Psoas muscle (tissue), 8 donors: Measurements from ENCODE around the gene SH3RF1. TPM values are rescaled to one million over a fixed set of nuclear protein-coding genes. Genes with fewer than 3 reads are reported as not detected.

Experiments used
- ATAC-seq, 4 donors: fragments of 200-7000 bp; cut with Tn5 transposase; one replicate each; pipeline ENCODE4 v1.9.1; 2020; ENCODE audit warnings: moderate library complexity in 3 of 4, mild to moderate bottlenecking in 2 of 4
- DNase-seq, 2 donors: peaks; one replicate each; pipeline ENCODE4 v3.0.0-alpha.2; 2020
- H3K27ac ChIP-seq: fragments of 200-600 bp; one replicate; pipeline ENCODE4 v1.8.0; 2022
- H3K27me3 ChIP-seq, 3 donors: fragments of 200-600 bp in 1 of 3; one replicate each; pipeline versions ENCODE4 v1.6.1 to v1.8.0; 2013 to 2022; ENCODE audit warnings: low read length in 2 of 3, mild to moderate bottlenecking in 2 of 3, moderate library complexity in 1 of 3; ENCODE audit not compliant: insufficient read depth in 3 of 3
- H3K36me3 ChIP-seq, 2 donors: fragments of 200-600 bp in 1 of 2; one replicate each; pipeline versions ENCODE4 v1.6.1 to v1.8.0; 2013 to 2022; ENCODE audit warnings: low read depth in 1 of 2, mild to moderate bottlenecking in 1 of 2, moderate library complexity in 1 of 2; ENCODE audit not compliant: insufficient read depth in 1 of 2
- H3K4me1 ChIP-seq: fragments of 200-600 bp; one replicate; pipeline ENCODE4 v1.8.0; 2022
- H3K4me3 ChIP-seq: fragments of 200-600 bp; one replicate; pipeline ENCODE4 v1.8.0; 2022; ENCODE audit warnings: mild to moderate bottlenecking
- H3K9me3 ChIP-seq: fragments of 200-600 bp; one replicate; pipeline ENCODE4 v1.8.0; 2022
- WGBS, 3 donors: extraction: QIAGEN DNeasy Blood & Tissue Kit; methylation state at CpG; one replicate each; pipeline versions ENCODE4 v1.1.6 to v1.1.7; 2013; 5-methylcytosine and 5-hydroxymethylcytosine counted together
- intact Hi-C, 2 donors: fragments of 100-400 bp; cut with DNase I; formaldehyde crosslinking; loops; one replicate each; pipeline versions ENCODE4 v1.11.0 to v1.14.2; 2022
- polyA plus RNA-seq, 3 donors: library from polyadenylated mRNA; stranded (reverse); fragments of 200-250 nt; gene quantifications; one replicate each; pipeline ENCODE4 v1.2.3, GENCODE V29; 2013
- total RNA-seq, 4 donors: library from RNA; stranded (reverse); fragmentation: NEBNext Ultra II Directional in 2 of 4; extraction: Animal tissue kit (Norgen Biotek cat#: 25700) in 2 of 4; gene quantifications; one replicate each; pipeline versions ENCODE4 v1.2.1 to v1.2.4, GENCODE V29; 2021 to 2023
- TF ChIP-seq, protein P1 (sequence below): fragments of 200-600 bp; IDR thresholded peaks from one replicate; pipeline ENCODE4 v1.8.0; 2022; ENCODE audit warnings: antibody characterized with exemption
- donor health status: healthy with polysubstance abuse.
- donor health status: DM: no; HTN: no; CAD: no; lungs with moderate emphysema.
- donor health status: Bipolar disorder and iron deficiency.
- donor health status: healthy.
- donor health status: DM: yes; HTN: yes; CAD: no.
- donor health status: DM: no; HTN: no; CAD: no.
- donor health status: DM: no; HTN: no; CAD: no.
- donor health status: DM: yes; HTN: yes; CAD: no.

Gene SH3RF1
- total and polyA plus RNA-seq, 7 donors = 4.8 to 35.9 (median 19.2) TPM

DNA sequence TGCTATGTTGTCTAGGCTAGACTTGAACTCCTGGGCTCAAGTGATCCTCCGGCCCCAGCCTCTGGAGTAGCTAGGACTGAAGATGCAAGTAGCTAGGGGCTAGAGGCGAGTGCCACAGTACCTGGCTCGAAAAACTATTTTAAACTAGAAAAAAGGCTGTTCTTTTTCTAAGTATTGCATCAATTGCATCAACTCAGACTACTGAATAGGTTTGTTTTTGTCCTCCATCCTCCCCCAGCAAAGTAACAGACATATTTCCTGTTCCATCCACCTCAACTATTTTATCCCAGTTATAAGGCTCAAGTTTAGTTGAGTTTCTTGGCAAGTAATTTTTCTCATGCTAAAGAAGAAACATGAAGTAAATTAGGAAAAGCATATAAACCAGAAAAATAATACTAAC lies 4.1 kb downstream of the SH3RF1 start:
- Histone ChIP-seq H3K4me3 (peak overlapping the region; percentile 98), H3K27ac (no peak overlapping the region), H3K27me3 (no peaks in the 10 kb centered on the region), H3K4me1 (peaks cover 45% of the 10 kb centered on the region), H3K9me3 (no peaks in the 10 kb centered on the region), H3K36me3 (peaks cover 0 to 3% of the 10 kb centered on the region in 2 donors)
- intact Hi-C loops = loop anchor here in 1 of 2 donors (10.0 kb wide), 1 partner anchor 208 kb away; no protein-coding TSS in a partner anchor
- TF ChIP-seq, protein P1, sequence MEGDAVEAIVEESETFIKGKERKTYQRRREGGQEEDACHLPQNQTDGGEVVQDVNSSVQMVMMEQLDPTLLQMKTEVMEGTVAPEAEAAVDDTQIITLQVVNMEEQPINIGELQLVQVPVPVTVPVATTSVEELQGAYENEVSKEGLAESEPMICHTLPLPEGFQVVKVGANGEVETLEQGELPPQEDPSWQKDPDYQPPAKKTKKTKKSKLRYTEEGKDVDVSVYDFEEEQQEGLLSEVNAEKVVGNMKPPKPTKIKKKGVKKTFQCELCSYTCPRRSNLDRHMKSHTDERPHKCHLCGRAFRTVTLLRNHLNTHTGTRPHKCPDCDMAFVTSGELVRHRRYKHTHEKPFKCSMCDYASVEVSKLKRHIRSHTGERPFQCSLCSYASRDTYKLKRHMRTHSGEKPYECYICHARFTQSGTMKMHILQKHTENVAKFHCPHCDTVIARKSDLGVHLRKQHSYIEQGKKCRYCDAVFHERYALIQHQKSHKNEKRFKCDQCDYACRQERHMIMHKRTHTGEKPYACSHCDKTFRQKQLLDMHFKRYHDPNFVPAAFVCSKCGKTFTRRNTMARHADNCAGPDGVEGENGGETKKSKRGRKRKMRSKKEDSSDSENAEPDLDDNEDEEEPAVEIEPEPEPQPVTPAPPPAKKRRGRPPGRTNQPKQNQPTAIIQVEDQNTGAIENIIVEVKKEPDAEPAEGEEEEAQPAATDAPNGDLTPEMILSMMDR = no peak
- DNase-seq = no peak
- 95 to 97% (median 95%) methylated on average over 3 of the region's 3 CpGs for WGBS, 3 donors
- no peak for ATAC-seq

DNA sequence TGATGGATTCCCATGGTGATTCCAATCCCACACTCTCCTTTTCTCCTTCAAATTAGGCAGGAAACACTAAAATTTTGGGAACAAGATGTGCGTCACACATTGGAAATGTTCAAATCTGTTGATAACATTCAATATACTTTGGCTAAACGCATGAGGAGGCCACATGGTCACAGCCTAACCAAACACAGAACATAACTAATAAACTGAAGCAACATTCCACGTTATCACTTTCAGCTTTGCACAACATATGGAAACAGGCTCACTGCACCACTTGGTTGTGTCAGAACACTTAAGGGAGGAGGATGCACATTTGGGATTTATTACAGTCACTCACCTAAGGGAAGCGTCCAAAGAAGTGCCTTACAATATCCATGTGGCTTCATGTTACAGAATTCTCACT lies 4.7 kb downstream of the SH3RF1 start:
- intact Hi-C loops = loop anchor here in 1 of 2 donors (10.0 kb wide), 1 partner anchor 209 kb away; no protein-coding TSS in a partner anchor
- peaks cover 45% of the 10 kb centered on the region for H3K4me1 ChIP-seq
- WGBS, 3 donors = 82 to 89% (median 86%) methylated on average over 4 of the region's 4 CpGs
- H3K36me3 ChIP-seq = peaks cover 0 to 3% of the 10 kb centered on the region in 2 donors
- DNase-seq (no peak), ATAC-seq (no peak)
- no peaks in the 10 kb centered on the region for H3K27me3 ChIP-seq
- H3K4me3 ChIP-seq = peak overlapping the region; percentile 16
- TF ChIP-seq, protein P1 = no peak
- no peak overlapping the region for H3K27ac ChIP-seq
- H3K9me3 ChIP-seq = no peaks in the 10 kb centered on the region

DNA sequence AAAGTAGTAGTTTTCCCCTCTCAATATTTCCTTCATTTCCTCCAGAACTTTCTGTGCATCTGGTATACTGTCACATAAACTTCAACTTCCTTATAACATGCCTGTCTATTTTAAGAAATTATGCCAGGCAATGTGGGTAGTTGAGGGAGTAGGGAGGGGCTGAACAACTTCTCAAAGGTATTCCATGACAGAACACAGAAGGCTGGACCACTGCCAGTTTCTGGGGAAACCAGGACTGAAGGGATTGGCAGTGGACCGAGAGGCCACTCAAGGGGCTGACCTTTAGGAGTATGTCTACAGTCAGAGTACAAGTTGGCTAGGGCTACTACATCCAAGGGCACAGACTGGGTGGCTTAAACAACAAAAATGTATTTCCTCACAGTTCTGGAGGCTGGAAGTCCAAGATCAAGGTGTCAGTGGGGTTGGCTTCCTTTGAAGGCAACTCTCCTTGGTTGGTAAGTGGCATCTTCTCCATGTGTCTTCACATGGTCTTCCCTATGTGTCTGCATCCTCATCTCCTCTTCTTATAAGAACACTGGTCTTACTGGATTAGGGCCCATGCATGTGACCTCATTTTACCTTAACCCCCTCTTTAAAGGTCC lies 6.9 kb downstream of the SH3RF1 start:
- intact Hi-C loops = loop anchor here in 1 of 2 donors (10.0 kb wide), 1 partner anchor 211 kb away; no protein-coding TSS in a partner anchor
- DNase-seq (no peak), ATAC-seq (peak in 3 of 4 donors; percentile 19 to 69 (median 48))
- TF ChIP-seq, protein P1 = no peak
- no peak overlapping the region for H3K27ac ChIP-seq
- no peak overlapping the region for H3K4me3 ChIP-seq
- 48 to 73% (median 48%) methylated on average over 1 of the region's 1 CpG for WGBS, 3 donors
- no peaks in the 10 kb centered on the region for H3K27me3 ChIP-seq
- H3K9me3 ChIP-seq = no peaks in the 10 kb centered on the region
- H3K36me3 ChIP-seq = peaks cover 0 to 3% of the 10 kb centered on the region in 2 donors
- H3K4me1 ChIP-seq = peaks cover 42% of the 10 kb centered on the region

DNA sequence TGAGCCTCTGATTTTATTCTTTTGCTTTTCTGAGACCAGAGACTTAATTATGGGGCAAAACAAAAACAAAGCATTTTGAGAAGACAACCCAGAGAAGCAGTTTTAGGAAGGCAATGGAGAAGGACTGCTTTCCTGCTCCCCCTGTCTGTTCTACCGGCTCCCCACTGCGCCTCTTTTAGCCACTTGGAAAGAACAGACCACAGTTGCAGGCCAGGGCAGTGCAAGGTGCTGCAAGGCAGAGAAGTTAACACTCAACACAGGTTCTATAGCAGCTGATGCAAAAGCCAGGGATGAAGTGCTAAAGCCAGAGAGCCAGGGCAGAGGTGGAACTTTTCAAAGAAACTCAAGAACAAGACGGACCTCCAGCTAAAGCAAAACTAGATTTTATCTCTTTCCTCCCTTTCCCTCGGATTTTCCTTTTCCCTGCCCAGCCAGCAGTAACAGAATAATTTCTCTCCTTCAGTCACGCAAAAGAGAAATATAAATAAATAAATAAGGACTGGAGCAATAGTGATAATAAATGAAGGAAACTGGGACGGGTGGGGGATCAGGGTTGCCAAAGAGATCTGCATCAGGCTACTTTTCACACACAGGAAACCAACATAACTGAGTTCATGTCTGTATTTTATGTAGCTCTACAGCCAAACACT lies 10.4 kb downstream of the SH3RF1 start:
- 62 to 68% (median 65%) methylated on average over 6 of the region's 6 CpGs for WGBS, 3 donors

More for the DNA sequence above, 10.4 kb downstream of the SH3RF1 start:
- TF ChIP-seq, protein P1 = no peak
- Histone ChIP-seq H3K27ac (no peak overlapping the region), H3K36me3 (peaks cover 0 to 3% of the 10 kb centered on the region in 2 donors), H3K27me3 (no peaks in the 10 kb centered on the region), H3K9me3 (no peaks in the 10 kb centered on the region), H3K4me1 (peaks cover 31% of the 10 kb centered on the region), H3K4me3 (no peak overlapping the region)
- no peak for DNase-seq
- ATAC-seq = no peak
- intact Hi-C loops = loop anchor here in 1 of 2 donors (10.0 kb wide), 1 partner anchor 214 kb away; no protein-coding TSS in a partner anchor
